H1 (cell line): ENCODE results near the gene NR1I2. TPM values are rescaled to one million over a fixed set of nuclear protein-coding genes. Genes with fewer than 3 reads are reported as not detected.

Experiments
- CTCF ChIA-PET: fragments of 300-600 bp; sonication (Branson Sonifier 250); formaldehyde crosslinking; loops from one replicate; lab custom pipeline; 2021; ENCODE audit not compliant: partially characterized antibody; lab: Charles Lee
- POLR2A ChIA-PET: fragments of 300-600 bp; sonication (Branson Sonifier 250); formaldehyde crosslinking; loops from one replicate; lab custom pipeline; 2021; ENCODE audit warnings: inconsistent platforms; ENCODE audit not compliant: partially characterized antibody; lab: Charles Lee
- DNase-seq, 2 experiments: peaks; one replicate each; pipeline versions ENCODE4 v3.0.0 to v3.0.0-alpha.2; 2010 to 2022; ENCODE audit warnings: low spot score in 2 of 2, low read depth in 1 of 2, mixed read lengths in 1 of 2
- FAIRE-seq: peaks from 2 replicates; lab custom pipeline; 2011; peaks lifted over from hg19 to GRCh38; lab: Jason Lieb, UNC
- H2AFZ ChIP-seq: 2 replicates; pipeline ENCODE4 v1.8.1; 2012; ENCODE audit warnings: low read length, inconsistent platforms
- H2AK5ac ChIP-seq: 2 replicates; pipeline ENCODE4 v1.6.1; 2013; ENCODE audit warnings: low read depth, low read length
- H2BK120ac ChIP-seq: replicated peaks from 2 replicates; pipeline ENCODE3; 2013; ENCODE audit warnings: low read depth, low read length, inconsistent platforms
- H2BK12ac ChIP-seq: 2 replicates; pipeline ENCODE4 v1.6.1; 2013; ENCODE audit warnings: low read depth, low read length
- H2BK15ac ChIP-seq: 2 replicates; pipeline ENCODE4 v1.6.1; 2013; ENCODE audit warnings: low read length
- H2BK20ac ChIP-seq: 2 replicates; pipeline ENCODE4 v1.6.1; 2013; ENCODE audit warnings: low read length
- H2BK5ac ChIP-seq: 2 replicates; pipeline ENCODE4 v1.6.1; 2013; ENCODE audit warnings: low read depth, low read length
- H3K14ac ChIP-seq: 2 replicates; pipeline ENCODE4 v1.6.1; 2013; ENCODE audit warnings: inconsistent platforms; ENCODE audit not compliant: insufficient read length
- H3K18ac ChIP-seq: 2 replicates; pipeline ENCODE4 v1.6.1; 2013; ENCODE audit warnings: low read length; ENCODE audit errors: extremely low read depth
- H3K23ac ChIP-seq: 2 replicates; pipeline ENCODE4 v1.6.1; 2013; ENCODE audit warnings: inconsistent platforms; ENCODE audit not compliant: insufficient read length
- H3K23me2 ChIP-seq: 2 replicates; pipeline ENCODE4 v1.6.1; 2013; ENCODE audit warnings: low read depth, low read length
- H3K27ac ChIP-seq: 2 replicates; pipeline ENCODE4 v1.6.1; 2011; ENCODE audit warnings: low read depth, low read length, inconsistent platforms
- H3K27me3 ChIP-seq, 4 experiments: replicated peaks in 1 of 4; 1 replicate in 1 of 4; 2 replicates in 3 of 4; pipeline versions ENCODE4 v1.6.1 to v1.8.1; 2011 to 2013; ENCODE audit warnings: low read length in 3 of 4, mild to moderate bottlenecking in 3 of 4, inconsistent platforms in 2 of 4, mixed read lengths in 2 of 4, moderate library complexity in 1 of 4; ENCODE audit not compliant: control insufficient read depth in 3 of 4, insufficient read depth in 3 of 4; ENCODE audit errors: extremely low read depth in 1 of 4
- H3K36me3 ChIP-seq, 4 experiments: 2 replicates each; pipeline versions ENCODE4 v1.6.1 to v1.8.1; 2011 to 2013; ENCODE audit warnings: mild to moderate bottlenecking in 4 of 4, low read length in 3 of 4, moderate library complexity in 2 of 4, control low read depth in 1 of 4, inconsistent platforms in 1 of 4; ENCODE audit not compliant: insufficient read depth in 4 of 4, control insufficient read depth in 2 of 4
- H3K4ac ChIP-seq: replicated peaks from 2 replicates; pipeline ENCODE3; 2013; ENCODE audit warnings: low read length, low read depth, mixed read lengths, inconsistent platforms; ENCODE audit not compliant: insufficient read length
- H3K4me1 ChIP-seq, 4 experiments: replicated peaks in 1 of 4; 1 replicate in 1 of 4; 2 replicates in 3 of 4; pipeline versions ENCODE4 v1.6.1 to v1.8.1; 2011 to 2013; ENCODE audit warnings: low read length in 3 of 4, inconsistent platforms in 2 of 4, mixed read lengths in 1 of 4; ENCODE audit not compliant: insufficient read depth in 4 of 4, control insufficient read depth in 3 of 4
- H3K4me2 ChIP-seq, 2 experiments: 2 replicates each; pipeline versions ENCODE4 v1.6.1 to v1.8.1; 2011 to 2013; ENCODE audit warnings: low read depth in 2 of 2, low read length in 2 of 2, control low read depth in 1 of 2, inconsistent platforms in 1 of 2, mild to moderate bottlenecking in 1 of 2; ENCODE audit not compliant: insufficient read depth in 1 of 2
- H3K4me3 ChIP-seq, 4 experiments: fragments of 200-600, 300-600 bp in 1 of 4; sonication (generic), shearing (Covaris generic), sonication (Bioruptor Twin) in 1 of 4; 2 replicates each; pipeline versions ENCODE4 v1.5.1 to v1.8.1; 2011 to 2016; ENCODE audit warnings: low read length in 4 of 4, low read depth in 3 of 4, control low read depth in 2 of 4, inconsistent platforms in 2 of 4, mild to moderate bottlenecking in 2 of 4, mixed read lengths in 1 of 4, moderate library complexity in 1 of 4; ENCODE audit not compliant: insufficient read depth in 2 of 4; ENCODE audit errors: extremely low read depth in 1 of 4
- H3K56ac ChIP-seq: replicated peaks from 2 replicates; pipeline ENCODE3; 2013; ENCODE audit warnings: low read depth, mild to moderate bottlenecking, mixed read lengths, low read length, inconsistent platforms; ENCODE audit not compliant: insufficient read length
- H3K79me1 ChIP-seq: 2 replicates; pipeline ENCODE4 v1.6.1; 2013; ENCODE audit warnings: low read depth, low read length, control low read depth
- H3K79me2 ChIP-seq, 2 experiments: 2 replicates each; pipeline versions ENCODE4 v1.6.1 to v1.8.1; 2012 to 2013; ENCODE audit warnings: low read length in 2 of 2, mild to moderate bottlenecking in 2 of 2, inconsistent platforms in 1 of 2; ENCODE audit not compliant: insufficient read depth in 2 of 2, control insufficient read depth in 1 of 2
- H3K9ac ChIP-seq, 4 experiments: replicated peaks in 1 of 4; 1 replicate in 1 of 4; 2 replicates in 3 of 4; pipeline versions ENCODE4 v1.6.1 to v1.8.1; 2011 to 2013; ENCODE audit warnings: low read depth in 3 of 4, low read length in 3 of 4, control low read depth in 2 of 4, mild to moderate bottlenecking in 2 of 4, moderate library complexity in 2 of 4, inconsistent platforms in 1 of 4; ENCODE audit errors: extremely low read depth in 1 of 4
- H3K9me3 ChIP-seq, 2 experiments: 2 replicates each; pipeline versions ENCODE4 v1.6.1 to v1.8.1; 2012 to 2013; ENCODE audit warnings: mild to moderate bottlenecking in 2 of 2, moderate library complexity in 2 of 2, control low read depth in 1 of 2, inconsistent platforms in 1 of 2, low read depth in 1 of 2, low read length in 1 of 2, mixed read lengths in 1 of 2; ENCODE audit not compliant: insufficient read depth in 2 of 2
- H4K20me1 ChIP-seq, 2 experiments: replicated peaks in 1 of 2; 2 replicates each; pipeline versions ENCODE3 to v1.8.1; 2011 to 2013; ENCODE audit warnings: inconsistent platforms in 2 of 2, low read length in 2 of 2, mild to moderate bottlenecking in 1 of 2; ENCODE audit not compliant: insufficient read depth in 2 of 2, control insufficient read depth in 1 of 2
- H4K5ac ChIP-seq: 2 replicates; pipeline ENCODE4 v1.6.1; 2013; ENCODE audit warnings: low read length, low read depth, mixed read lengths, inconsistent platforms; ENCODE audit not compliant: insufficient read length
- H4K8ac ChIP-seq: 2 replicates; pipeline ENCODE4 v1.8.0; 2013; ENCODE audit warnings: mild to moderate bottlenecking, moderate library complexity, low read length, inconsistent platforms; ENCODE audit not compliant: insufficient read depth; ENCODE audit errors: extremely low read depth
- H4K91ac ChIP-seq: replicated peaks from 2 replicates; pipeline ENCODE3; 2013; ENCODE audit warnings: low read length, mixed read lengths, inconsistent platforms; ENCODE audit not compliant: insufficient read length
- ASH2L ChIP-seq: fragments of 200-600, 300-600 bp; sonication (generic); IDR thresholded peaks from one replicate; pipeline ENCODE4 v1.7.1; 2017; ENCODE audit warnings: low read length
- BACH1 ChIP-seq: IDR thresholded peaks from 2 replicates; pipeline ENCODE4 v1.6.1; 2012; ENCODE audit warnings: low read length, improper control_type of control experiment
- EZH2 ChIP-seq: fragments of 200-600 bp; sonication (generic); IDR thresholded peaks from 2 replicates; pipeline ENCODE4 v1.7.1; 2012; ENCODE audit warnings: low read depth, mild to moderate bottlenecking, moderate library complexity, low read length, inconsistent platforms; ENCODE audit not compliant: severe bottlenecking
- KDM4A ChIP-seq: IDR thresholded peaks from one replicate; pipeline ENCODE4 v1.7.1; 2012; ENCODE audit warnings: low read depth, mild to moderate bottlenecking, moderate library complexity, low read length, inconsistent platforms; ENCODE audit not compliant: severe bottlenecking
- RAD21 ChIP-seq, 2 experiments: IDR thresholded peaks in 1 of 2; conservative IDR thresholded peaks in 1 of 2; 2 replicates each; pipeline ENCODE4 v1.6.1; 2011; ENCODE audit warnings: low read depth in 2 of 2, low read length in 2 of 2, improper control_type of control experiment in 1 of 2, inconsistent platforms in 1 of 2, mild to moderate bottlenecking in 1 of 2, moderate library complexity in 1 of 2
- SIRT6 ChIP-seq: IDR thresholded peaks from one replicate; pipeline ENCODE4 v1.7.1; 2012; ENCODE audit warnings: low read length, inconsistent platforms
- WGBS, 2 experiments: shearing (Covaris generic) in 1 of 2; methylation state at CpG; one replicate each; pipeline versions ENCODE4 v1.1.6 to v1.1.7; 2013 to 2015; ENCODE audit warnings: low lambda C conversion rate in 2 of 2, mixed read lengths in 2 of 2, inconsistent platforms in 1 of 2, low coverage in 1 of 2, missing lambda C conversion rate in 1 of 2; ENCODE audit not compliant: insufficient replicate concordance in 2 of 2, insufficient coverage in 1 of 2, insufficient read length in 1 of 2; ENCODE audit errors: extremely low coverage in 1 of 2, missing lambda C conversion rate in 1 of 2; 5-methylcytosine and 5-hydroxymethylcytosine counted together
- polyA plus RNA-seq, 7 experiments: library from polyadenylated mRNA; depleted of rRNA in 3 of 7; stranded (reverse) in 5 of 7; unstranded in 2 of 7; fragments of >200 nt in 5 of 7; fragments of 200-250 nt in 2 of 7; gene quantifications; 1 replicate in 5 of 7; 2 replicates in 1 of 7; 4 replicates in 1 of 7; pipeline versions ENCODE4 v1.2.1 to v1.2.3, GENCODE V29; 2011 to 2013; ENCODE audit warnings: missing spikeins in 2 of 7, mixed read lengths in 2 of 7
- total RNA-seq: library from RNA; stranded (reverse); fragmentation: NEBNext Ultra II Directional; extraction: Animal tissue kit (Norgen Biotek cat#: 25700); gene quantifications from 2 replicates; pipeline ENCODE4 v1.2.1, GENCODE V29; 2021
- TF ChIP-seq, protein P1 (sequence below): IDR thresholded peaks from 2 replicates; pipeline ENCODE4 v1.6.1; 2012; ENCODE audit warnings: low read length, inconsistent platforms

NR1I2 gene
- total and polyA plus RNA-seq, 2 of the 8 experiments (the other 6 are each of a cell fraction or from before 2014, with no cell fraction given), result 0.28 to 1.8 TPM

DNA sequence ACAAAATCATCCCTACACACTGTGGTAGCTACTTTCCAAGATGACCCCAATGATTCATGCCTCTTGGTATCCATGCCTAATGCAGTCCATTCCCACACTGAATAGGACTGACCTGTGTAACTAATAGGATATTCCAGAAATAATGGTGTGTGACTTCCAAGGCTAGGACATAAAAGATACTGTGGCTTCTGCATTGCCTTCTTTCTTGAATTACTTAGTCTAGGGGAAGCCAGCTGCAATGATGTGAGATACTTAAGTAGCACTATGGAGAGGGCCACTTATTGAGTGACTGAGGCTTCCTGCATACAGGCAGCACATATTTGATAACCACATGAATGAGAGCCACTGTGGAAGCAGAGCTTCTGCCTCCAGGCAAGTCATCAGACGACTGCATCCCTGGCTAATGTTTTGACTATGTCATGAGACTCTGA lies 50.1 kb downstream of the NR1I2 start:
- Histone ChIP-seq H3K23ac (no peak overlapping the region), H2AK5ac (no peak overlapping the region), H3K23me2 (no peaks in the 10 kb centered on the region), H3K18ac (no peak overlapping the region), H3K27ac (no peak overlapping the region), H2BK5ac (no peak overlapping the region), H4K8ac (no peak overlapping the region), H4K5ac (no peak overlapping the region), H4K91ac (no peak overlapping the region), H3K79me1 (no peaks in the 10 kb centered on the region), H2BK15ac (no peak overlapping the region), H3K4me1 (peaks cover 0 to 3% (median 1%) of the 10 kb centered on the region in 4 experiments; a peak in 2 of 7 replicates), H3K56ac (no peak overlapping the region), H3K4me2 (no peak overlapping the region), H2BK12ac (no peak overlapping the region), H3K79me2 (no peaks in the 10 kb centered on the region), H4K20me1 (peaks cover 0 to 2% of the 10 kb centered on the region in 2 experiments), H3K4ac (no peak overlapping the region), H2BK20ac (no peak overlapping the region), H2BK120ac (no peak overlapping the region), H2AFZ (no peak overlapping the region), H3K9me3 (no peaks in the 10 kb centered on the region), H3K9ac (no peak overlapping the region), H3K36me3 (no peaks in the 10 kb centered on the region), H3K27me3 (no peaks in the 10 kb centered on the region), H3K4me3 (no peak overlapping the region), H3K14ac (no peak overlapping the region)
- POLR2A ChIA-PET, result interaction anchor here (0.7 kb wide), 1 partner anchor 548 kb away, joined by 3 read pairs; no protein-coding TSS in a partner anchor
- 94% methylated on average over 1 of the region's 1 CpG; no CpG with 5 or more reads in 1 of the 2 experiments for WGBS, 2 experiments
- no peak for FAIRE-seq
- TF ChIP-seq KDM4A (no peak), EZH2 (no peak), BACH1 (no peak), SIRT6 (no peak), ASH2L (no peak), RAD21 (IDR thresholded peaks at IDR 0.05 in 1 of 2, conservative IDR thresholded peaks at IDR 0.05 in 1 of 2; ENCODE audit: low read depth in 2 of 2, low read length in 2 of 2) (no peak)
- TF ChIP-seq, protein P1, sequence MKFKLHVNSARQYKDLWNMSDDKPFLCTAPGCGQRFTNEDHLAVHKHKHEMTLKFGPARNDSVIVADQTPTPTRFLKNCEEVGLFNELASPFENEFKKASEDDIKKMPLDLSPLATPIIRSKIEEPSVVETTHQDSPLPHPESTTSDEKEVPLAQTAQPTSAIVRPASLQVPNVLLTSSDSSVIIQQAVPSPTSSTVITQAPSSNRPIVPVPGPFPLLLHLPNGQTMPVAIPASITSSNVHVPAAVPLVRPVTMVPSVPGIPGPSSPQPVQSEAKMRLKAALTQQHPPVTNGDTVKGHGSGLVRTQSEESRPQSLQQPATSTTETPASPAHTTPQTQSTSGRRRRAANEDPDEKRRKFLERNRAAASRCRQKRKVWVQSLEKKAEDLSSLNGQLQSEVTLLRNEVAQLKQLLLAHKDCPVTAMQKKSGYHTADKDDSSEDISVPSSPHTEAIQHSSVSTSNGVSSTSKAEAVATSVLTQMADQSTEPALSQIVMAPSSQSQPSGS, result no peak
- no peak for DNase-seq
- CTCF ChIA-PET, result interaction anchor here (0.6 to 2.9 kb wide), 14 partner anchors 9 to 808 kb away, joined by 3 to 10 read pairs (median 4); no protein-coding TSS in a partner anchor
